Transverse colon (tissue), 4 donors: ENCODE results near the gene RAB5B. TPM values are rescaled to one million over a fixed set of nuclear protein-coding genes. Genes with fewer than 3 reads are reported as not detected.
A peak's percentile ranks its signal among the peaks of the same experiment; 100 is the strongest.

Experiments
- DNase-seq: peaks from one replicate; pipeline ENCODE4 v3.0.0-alpha.2; 2019
- H3K27ac ChIP-seq, 4 donors: fragments of 200-600 bp; sonication (generic); 2 replicates each; pipeline ENCODE4 v1.5.1; 2016 to 2018; ENCODE audit warnings: inconsistent platforms in 4 of 4
- H3K27me3 ChIP-seq: fragments of 200-600 bp; sonication (generic); 2 replicates; pipeline ENCODE4 v1.5.1; 2017; ENCODE audit warnings: inconsistent platforms
- H3K36me3 ChIP-seq, 4 donors: fragments of 200-600 bp; sonication (generic); 2 replicates each; pipeline ENCODE4 v1.5.1; 2017 to 2019; ENCODE audit warnings: inconsistent platforms in 4 of 4
- H3K4me1 ChIP-seq, 4 donors: fragments of 200-600 bp; sonication (generic); 2 replicates each; pipeline ENCODE4 v1.5.1; 2017 to 2020; ENCODE audit warnings: inconsistent platforms in 4 of 4
- H3K4me3 ChIP-seq, 4 donors: fragments of 200-600 bp; sonication (generic); 1 replicate in 1 of 4; 2 replicates in 3 of 4; pipeline versions ENCODE4 v1.5.1 to v1.6.1; 2017 to 2019; ENCODE audit warnings: inconsistent platforms in 4 of 4
- H3K9me3 ChIP-seq, 2 donors: fragments of 200-600 bp; sonication (generic); 2 replicates each; pipeline ENCODE4 v1.5.1; 2017 to 2019; ENCODE audit warnings: inconsistent platforms in 2 of 2
- EP300 ChIP-seq: sonication (generic); formaldehyde crosslinking; IDR thresholded peaks from one replicate; pipeline ENCODE4 v1.6.1; 2017; ENCODE audit warnings: antibody characterized with exemption, low read depth
- POLR2A ChIP-seq: fragments of 450-650 bp; IDR thresholded peaks from one replicate; pipeline ENCODE4 v1.6.1; 2016; ENCODE audit warnings: antibody characterized with exemption, mild to moderate bottlenecking, moderate library complexity
- POLR2AphosphoS5 ChIP-seq, 3 donors: sonication (generic); formaldehyde crosslinking; IDR thresholded peaks; one replicate each; pipeline ENCODE4 v1.6.1; 2016; ENCODE audit warnings: antibody characterized with exemption in 3 of 3
- WGBS, 2 donors: methylation state at CpG; one replicate each; pipeline ENCODE4 v1.1.5; 2018; ENCODE audit warnings: low coverage in 1 of 2; 5-methylcytosine and 5-hydroxymethylcytosine counted together
- in situ Hi-C, 4 donors: fragments of 200-750 bp; cut with MboI; loops; one replicate each; pipeline versions ENCODE4 v1.15.0 to v1.15.1; 2017; ENCODE audit warnings: low sequenced_read_pairs in 3 of 4, low pct_ligation_motif_present in 1 of 4, low pct_unique_long_range_greater_than_20kb in 1 of 4
- intact Hi-C: fragments of 100-400 bp; cut with DNase I; formaldehyde crosslinking; loops from one replicate; pipeline ENCODE4 v1.15.1; 2023; ENCODE audit warnings: low total_unique reads
- total RNA-seq, 4 donors: library from RNA; depleted of rRNA; stranded (reverse); fragments of >200 nt; gene quantifications; one replicate each; pipeline ENCODE4 v1.1.0, GENCODE V29; 2016
- TF ChIP-seq, protein P1 (sequence below), 5 experiments: fragments of 200-600 bp in 3 of 5; fragments of 450-650 bp in 2 of 5; sonication (generic) in 3 of 5; IDR thresholded peaks; 1 replicate in 2 of 5; 2 replicates in 3 of 5; pipeline ENCODE4 v1.5.1; 2016 to 2017; ENCODE audit warnings: antibody characterized with exemption in 5 of 5, inconsistent platforms in 3 of 5, mild to moderate bottlenecking in 2 of 5, moderate library complexity in 1 of 5

RAB5B gene
- total RNA-seq, 4 donors from 2014 or later, result 66.3 to 97.5 (median 88.4) TPM

DNA sequence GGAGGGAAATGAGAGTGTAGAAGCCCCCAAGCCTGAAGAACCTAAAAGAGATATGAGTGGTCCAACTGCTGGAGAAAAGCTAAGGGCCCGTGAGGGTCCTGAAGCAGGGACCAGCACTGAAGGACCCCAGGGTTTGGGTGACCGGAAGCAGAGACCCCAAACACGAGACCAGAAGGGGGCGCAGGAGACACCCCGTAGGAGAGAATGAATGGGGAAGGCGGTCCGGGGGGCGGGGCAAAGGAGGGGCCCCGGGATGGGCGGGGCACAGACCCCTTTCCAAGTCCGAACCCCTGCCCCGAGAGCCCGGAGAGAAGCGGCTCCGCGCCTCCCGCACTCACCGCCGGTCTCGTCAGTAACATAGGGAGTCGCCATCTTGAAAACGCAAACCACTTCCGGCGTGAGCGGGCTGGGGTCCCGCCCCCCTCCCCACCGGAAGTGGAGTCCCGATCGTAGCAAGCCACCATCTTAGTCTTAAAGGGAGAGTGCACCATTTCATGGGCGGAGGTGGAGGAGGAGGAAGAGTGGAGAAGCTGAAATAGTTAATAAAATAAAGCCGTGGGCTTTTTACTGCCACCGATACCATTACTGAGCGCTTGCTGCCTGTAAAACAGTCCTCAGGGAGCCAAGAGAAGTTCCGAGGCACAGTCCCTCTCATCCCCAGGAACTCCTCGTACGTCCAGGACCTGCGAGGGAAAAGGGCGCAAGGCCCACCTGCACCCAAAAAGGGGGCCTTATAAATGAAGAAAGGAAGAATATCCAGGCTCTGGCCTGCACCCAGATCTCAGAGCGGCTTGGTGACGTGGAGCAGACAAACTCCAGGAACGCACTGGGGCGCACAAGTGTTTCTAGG lies 46.9 kb upstream of the RAB5B start:
- H3K36me3 ChIP-seq, result peaks cover 0 to 7% (median 1%) of the 10 kb centered on the region in 4 donors
- peaks cover 29 to 55% (median 45%) of the 10 kb centered on the region in 4 donors for H3K4me1 ChIP-seq
- WGBS, 2 donors, result 0 to 1% methylated on average over 5 to 35 of the region's 42 CpGs
- no peaks in the 10 kb centered on the region for H3K27me3 ChIP-seq
- peak overlapping the region; percentile 92 to 99 (median 98) for H3K27ac ChIP-seq
- intact Hi-C loops (loop anchor here (5.0 kb wide), 1 partner anchor 95 kb away; no protein-coding TSS in a partner anchor), in situ Hi-C loops (loop anchor here in 2 of 4 donors (5.0 to 25.0 kb wide), 2 partner anchors 115 to 195 kb away; partner anchors contain the start of genes ORMDL2 (in 1 of the 2) and SARNP (in 1 of the 2))
- H3K9me3 ChIP-seq, result no peaks in the 10 kb centered on the region
- H3K4me3 ChIP-seq, result peak overlapping the region; percentile 32 to 84 (median 80)
- TF ChIP-seq EP300 (no peak), POLR2AphosphoS5 (IDR thresholded peaks at IDR 0.05) (peak in 2 of 3 donors; percentile 59)
- TF ChIP-seq, protein P1, sequence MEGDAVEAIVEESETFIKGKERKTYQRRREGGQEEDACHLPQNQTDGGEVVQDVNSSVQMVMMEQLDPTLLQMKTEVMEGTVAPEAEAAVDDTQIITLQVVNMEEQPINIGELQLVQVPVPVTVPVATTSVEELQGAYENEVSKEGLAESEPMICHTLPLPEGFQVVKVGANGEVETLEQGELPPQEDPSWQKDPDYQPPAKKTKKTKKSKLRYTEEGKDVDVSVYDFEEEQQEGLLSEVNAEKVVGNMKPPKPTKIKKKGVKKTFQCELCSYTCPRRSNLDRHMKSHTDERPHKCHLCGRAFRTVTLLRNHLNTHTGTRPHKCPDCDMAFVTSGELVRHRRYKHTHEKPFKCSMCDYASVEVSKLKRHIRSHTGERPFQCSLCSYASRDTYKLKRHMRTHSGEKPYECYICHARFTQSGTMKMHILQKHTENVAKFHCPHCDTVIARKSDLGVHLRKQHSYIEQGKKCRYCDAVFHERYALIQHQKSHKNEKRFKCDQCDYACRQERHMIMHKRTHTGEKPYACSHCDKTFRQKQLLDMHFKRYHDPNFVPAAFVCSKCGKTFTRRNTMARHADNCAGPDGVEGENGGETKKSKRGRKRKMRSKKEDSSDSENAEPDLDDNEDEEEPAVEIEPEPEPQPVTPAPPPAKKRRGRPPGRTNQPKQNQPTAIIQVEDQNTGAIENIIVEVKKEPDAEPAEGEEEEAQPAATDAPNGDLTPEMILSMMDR (IDR thresholded peaks at IDR 0.05), result peak; percentile 64 to 88 (median 73)
- peak; percentile 91 for DNase-seq

DNA sequence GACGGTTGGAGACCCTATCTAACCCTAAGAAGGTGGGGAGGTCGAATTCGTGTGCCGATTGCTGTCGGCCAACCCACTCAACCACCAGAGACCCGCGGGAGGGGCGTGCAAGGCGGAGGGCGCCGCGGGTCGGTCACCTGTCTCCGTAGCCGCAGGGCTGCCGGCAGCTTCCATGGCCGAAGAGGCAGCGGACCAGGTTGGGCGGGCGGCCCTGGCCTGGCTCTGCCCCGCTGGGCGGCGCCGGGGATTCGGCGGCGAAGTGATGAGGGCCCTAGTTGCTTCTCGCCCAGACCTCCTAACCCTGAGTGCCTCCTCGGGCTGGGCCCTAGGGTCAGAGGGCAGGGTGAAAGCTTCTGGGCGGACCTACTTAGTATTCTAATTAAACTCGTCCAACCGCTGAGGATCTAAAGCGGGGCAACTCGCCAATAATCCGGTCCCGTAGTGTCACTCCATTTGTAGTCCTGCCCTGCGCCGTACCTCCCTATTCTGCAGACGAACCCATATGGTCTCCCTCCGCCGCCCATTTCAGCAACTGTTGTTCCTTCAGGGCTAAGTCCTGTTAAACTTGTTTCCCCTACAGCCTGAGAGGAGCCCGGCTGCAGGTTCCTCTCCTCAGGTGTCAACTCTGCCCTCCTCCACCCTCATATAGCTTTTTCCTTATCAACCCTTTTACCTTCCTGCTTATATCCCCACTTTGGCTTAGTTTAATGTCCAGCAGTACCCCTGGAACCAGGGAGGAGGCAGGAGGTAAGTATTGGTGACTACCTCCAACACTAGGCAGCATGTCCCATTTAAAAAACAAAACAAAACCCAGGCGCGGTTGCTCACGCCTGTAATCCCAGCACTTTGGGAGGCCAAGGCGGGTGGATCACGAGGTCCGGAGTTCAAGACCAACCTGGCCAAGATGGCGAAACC lies 46.0 kb upstream of the RAB5B start, which contains the start of gene PYM1:
TSS of gene PYM1 (minus strand) at position 307 of the 915 bp plus-strand sequence. CDS start at position 174, 133 bp downstream.
- WGBS, 2 donors, result 0 to 4% methylated on average over 3 to 41 of the region's 49 CpGs
- Histone ChIP-seq H3K36me3 (peaks cover 0 to 4% (median 0%) of the 10 kb centered on the region in 4 donors), H3K9me3 (no peaks in the 10 kb centered on the region), H3K4me3 (peak within 1 kb of the TSS; percentile 32 to 84 (median 80)), H3K27me3 (no peaks in the 10 kb centered on the region), H3K27ac (peak within 1 kb of the TSS; percentile 92 to 99 (median 98)), H3K4me1 (peaks cover 29 to 57% (median 50%) of the 10 kb centered on the region in 4 donors)
- in situ Hi-C loops, result loop anchor here in 2 of 4 donors (5.0 to 25.0 kb wide), 2 partner anchors 116 to 196 kb away; partner anchors contain the start of genes ORMDL2 (in 1 of the 2) and SARNP (in 1 of the 2)
- intact Hi-C loops, result loop anchor here (5.0 kb wide), 1 partner anchor 96 kb away; no protein-coding TSS in a partner anchor
- TF ChIP-seq EP300 (no peak), POLR2A (peak; percentile 83), POLR2AphosphoS5 (IDR thresholded peaks at IDR 0.05) (peak; percentile 52 to 87 (median 87))
- TF ChIP-seq, protein P1 (IDR thresholded peaks at IDR 0.05), result peak in 1 of 5 experiments; percentile 11
- peak; percentile 91 for DNase-seq

DNA sequence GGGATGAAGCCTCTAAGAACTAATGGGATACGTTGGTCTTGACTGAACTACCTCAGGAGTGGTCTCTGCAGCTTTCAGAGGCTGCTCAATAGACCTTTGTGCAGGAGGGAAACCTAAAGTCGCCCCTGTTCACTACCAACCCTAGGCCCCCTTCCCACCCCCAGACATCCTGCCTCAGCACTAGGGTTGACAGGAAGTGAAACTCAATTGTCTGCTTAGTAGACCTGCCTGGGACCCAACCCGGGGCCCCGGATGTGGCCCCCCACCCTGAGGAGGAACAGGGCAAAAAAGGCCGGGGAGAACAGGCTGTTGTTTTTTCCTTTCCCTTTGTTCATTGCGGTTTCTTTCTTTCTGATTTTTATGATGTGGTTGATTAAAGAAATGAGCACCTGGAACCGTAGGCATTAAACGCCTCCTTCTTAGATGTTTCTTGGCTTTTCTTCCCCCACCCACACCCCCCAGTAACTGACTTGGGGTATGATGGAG lies 44.5 kb upstream of the RAB5B start:
- WGBS, 2 donors, result 21 to 33% methylated on average over 2 to 8 of the region's 8 CpGs
- in situ Hi-C loops (loop anchor here in 2 of 4 donors (5.0 to 25.0 kb wide), 2 partner anchors 117 to 197 kb away; partner anchors contain the start of genes ORMDL2 (in 1 of the 2) and SARNP (in 1 of the 2)), intact Hi-C loops (loop anchor here (5.0 kb wide), 1 partner anchor 97 kb away; no protein-coding TSS in a partner anchor)
- no peaks in the 10 kb centered on the region for H3K27me3 ChIP-seq
- TF ChIP-seq EP300 (no peak), POLR2AphosphoS5 (IDR thresholded peaks at IDR 0.05) (peak in 2 of 3 donors; percentile 26 to 43), POLR2A (peak; percentile 27)
- TF ChIP-seq, protein P1 (IDR thresholded peaks at IDR 0.05), result no peak
- no peak overlapping the region for H3K4me3 ChIP-seq
- DNase-seq, result peak; percentile 75
- peaks cover 29 to 71% (median 62%) of the 10 kb centered on the region in 4 donors for H3K4me1 ChIP-seq
- H3K36me3 ChIP-seq, result no peaks in the 10 kb centered on the region
- H3K27ac ChIP-seq, result peak overlapping the region; percentile 92 to 99 (median 98)
- no peaks in the 10 kb centered on the region for H3K9me3 ChIP-seq
